Measurements from ENCODE around the gene TPRX2.
"Not testable (repeated sequence)": the region's sequence is repeated elsewhere in the genome, so short reads cannot be mapped to it uniquely, and the experiment has no call there.

TPRX2 gene

DNA sequence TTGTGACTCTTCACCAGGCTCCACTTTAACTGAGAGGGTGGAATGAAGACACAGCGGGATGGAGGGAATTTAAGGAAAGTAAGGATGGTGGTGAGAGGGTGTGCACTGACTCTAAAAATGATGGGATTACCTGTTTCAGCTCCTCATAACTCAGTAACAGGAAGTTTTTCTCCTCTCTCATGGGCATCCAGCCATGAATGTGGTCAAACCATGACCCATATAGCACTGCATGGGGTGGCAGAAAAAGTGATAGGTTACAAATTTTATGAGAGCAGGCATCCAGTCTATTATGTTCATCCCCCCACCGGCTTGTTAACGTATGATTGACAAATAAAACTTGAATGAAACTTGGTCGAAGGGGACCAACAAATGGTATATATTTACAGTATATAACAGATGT lies 19.9 kb downstream of the TPRX2 start:
- H3K4me1 ChIP-seq (ENCODE audit: low read length) = no peaks in the 10 kb centered on the region
- no peak for DNase-seq
- H3K4me2 ChIP-seq (ENCODE audit: low read depth, low read length) = no peak overlapping the region
- H3F3A ChIP-seq (ENCODE audit: insufficient read depth, low read length) = no peaks in the 10 kb centered on the region
- no peak overlapping the region for H3K4me3 ChIP-seq (ENCODE audit: low read length)
- H3K27ac ChIP-seq (ENCODE audit: low read length) = no peak overlapping the region
- H3K27me3 ChIP-seq (replicated peaks; ENCODE audit: insufficient read depth, low read length) = peaks cover 79% of the 10 kb centered on the region
- no peak overlapping the region for H2AFZ ChIP-seq (ENCODE audit: low read length)
- no peaks in the 10 kb centered on the region for H3K36me3 ChIP-seq (replicated peaks; ENCODE audit: insufficient read depth, low read length)
- H3K9me2 ChIP-seq (replicated peaks; ENCODE audit: insufficient read depth, low read length) = no peaks in the 10 kb centered on the region
- H3K9me3 ChIP-seq (replicated peaks; ENCODE audit: insufficient read depth, low read length) = no peaks in the 10 kb centered on the region
- no peaks in the 10 kb centered on the region for H4K20me1 ChIP-seq (ENCODE audit: insufficient read depth, low read length)
- H3K79me2 ChIP-seq (ENCODE audit: low read length) = no peaks in the 10 kb centered on the region
- no peak overlapping the region for H3K9ac ChIP-seq (ENCODE audit: low read length)
- no peak for TF ChIP-seq EZH2phosphoT487 (IDR thresholded peaks at IDR 0.05; ENCODE audit: low read length)
- TF ChIP-seq EZH2 (optimal IDR thresholded peaks at IDR 0.05; ENCODE audit: low read depth, low read length) = no peak
- TF ChIP-seq CTCF (IDR thresholded peaks at IDR 0.05; ENCODE audit: low read length) = no peak

- not testable (repeated sequence) for H3K9ac ChIP-seq (ENCODE audit: low read length); H3K4me2 ChIP-seq (ENCODE audit: low read depth, low read length); H3K36me3 ChIP-seq (replicated peaks; ENCODE audit: insufficient read depth, low read length); H3K4me1 ChIP-seq (ENCODE audit: low read length); H3F3A ChIP-seq (ENCODE audit: insufficient read depth, low read length); H3K27ac ChIP-seq (ENCODE audit: low read length); H2AFZ ChIP-seq (ENCODE audit: low read length); H3K4me3 ChIP-seq (ENCODE audit: low read length); H4K20me1 ChIP-seq (ENCODE audit: insufficient read depth, low read length); H3K9me3 ChIP-seq (replicated peaks; ENCODE audit: insufficient read depth, low read length); H3K79me2 ChIP-seq (ENCODE audit: low read length); H3K9me2 ChIP-seq (replicated peaks; ENCODE audit: insufficient read depth, low read length); DNase-seq
- H3K27me3 ChIP-seq (replicated peaks; ENCODE audit: insufficient read depth, low read length) = peaks cover 74% of the 10 kb centered on the region
These were observed 20.4 kb downstream of the TPRX2 start for GRCh38 chr19:47879385-47879784.

GRCh38 chr19:47881757-47882156 lies 22.7 kb downstream of the TPRX2 start:
- H3K4me1 ChIP-seq (ENCODE audit: low read length) = no peaks in the 10 kb centered on the region
- H4K20me1 ChIP-seq (ENCODE audit: insufficient read depth, low read length) = no peaks in the 10 kb centered on the region
- H3K4me3 ChIP-seq (ENCODE audit: low read length) = no peak overlapping the region
- H3K9me2 ChIP-seq (replicated peaks; ENCODE audit: insufficient read depth, low read length) = no peaks in the 10 kb centered on the region
- DNase-seq = no peak
- TF ChIP-seq CTCF (IDR thresholded peaks at IDR 0.05; ENCODE audit: low read length) (no peak), EZH2phosphoT487 (IDR thresholded peaks at IDR 0.05; ENCODE audit: low read length) (no peak), EZH2 (optimal IDR thresholded peaks at IDR 0.05; ENCODE audit: low read depth, low read length) (no peak)
- no peaks in the 10 kb centered on the region for H3K36me3 ChIP-seq (replicated peaks; ENCODE audit: insufficient read depth, low read length)
- H3K79me2 ChIP-seq (ENCODE audit: low read length) = no peaks in the 10 kb centered on the region
- H3K9ac ChIP-seq (ENCODE audit: low read length) = no peak overlapping the region
- no peaks in the 10 kb centered on the region for H3K9me3 ChIP-seq (replicated peaks; ENCODE audit: insufficient read depth, low read length)
- H3K4me2 ChIP-seq (ENCODE audit: low read depth, low read length) = no peak overlapping the region
- peaks cover 71% of the 10 kb centered on the region for H3K27me3 ChIP-seq (replicated peaks; ENCODE audit: insufficient read depth, low read length)
- no peaks in the 10 kb centered on the region for H3F3A ChIP-seq (ENCODE audit: insufficient read depth, low read length)
- H3K27ac ChIP-seq (ENCODE audit: low read length) = no peak overlapping the region
- H2AFZ ChIP-seq (ENCODE audit: low read length) = no peak overlapping the region

DNA sequence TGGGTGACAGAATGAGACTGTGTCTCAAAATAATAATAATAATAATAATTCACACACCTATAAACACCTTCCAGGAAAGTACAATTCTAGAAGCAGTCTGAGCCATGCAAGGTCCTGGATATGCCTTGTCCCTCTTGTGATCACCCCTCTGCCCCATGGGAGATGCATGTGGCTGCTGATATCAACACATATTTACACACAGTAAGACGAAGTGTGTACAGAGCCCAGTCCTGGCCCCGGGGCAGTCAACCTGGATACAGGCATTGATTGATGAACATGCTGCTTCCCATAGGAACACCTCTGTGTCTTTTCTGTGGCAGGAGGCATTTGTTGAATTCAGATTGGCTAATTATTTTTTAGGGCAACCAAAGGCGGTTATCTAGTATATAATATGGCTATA lies 23.9 kb downstream of the TPRX2 start:
- no peak overlapping the region for H3K9ac ChIP-seq (ENCODE audit: low read length)
- no peaks in the 10 kb centered on the region for H3K4me1 ChIP-seq (ENCODE audit: low read length)
- DNase-seq = no peak
- H3K9me2 ChIP-seq (replicated peaks; ENCODE audit: insufficient read depth, low read length) = no peaks in the 10 kb centered on the region
- no peaks in the 10 kb centered on the region for H3K36me3 ChIP-seq (replicated peaks; ENCODE audit: insufficient read depth, low read length)
- no peak overlapping the region for H3K27ac ChIP-seq (ENCODE audit: low read length)
- H3K9me3 ChIP-seq (replicated peaks; ENCODE audit: insufficient read depth, low read length) = no peaks in the 10 kb centered on the region
- H3K4me3 ChIP-seq (ENCODE audit: low read length) = no peak overlapping the region
- no peak for TF ChIP-seq EZH2 (optimal IDR thresholded peaks at IDR 0.05; ENCODE audit: low read depth, low read length)
- no peak overlapping the region for H3K4me2 ChIP-seq (ENCODE audit: low read depth, low read length)
- no peaks in the 10 kb centered on the region for H3K79me2 ChIP-seq (ENCODE audit: low read length)
- no peaks in the 10 kb centered on the region for H3F3A ChIP-seq (ENCODE audit: insufficient read depth, low read length)
- no peaks in the 10 kb centered on the region for H4K20me1 ChIP-seq (ENCODE audit: insufficient read depth, low read length)
- H3K27me3 ChIP-seq (replicated peaks; ENCODE audit: insufficient read depth, low read length) = peaks cover 78% of the 10 kb centered on the region
- H2AFZ ChIP-seq (ENCODE audit: low read length) = no peak overlapping the region

Data from MM.1S (cell line).